ENCODE data around the gene ARID1A. TPM values are rescaled to one million over a fixed set of nuclear protein-coding genes. Genes with fewer than 3 reads are reported as not detected.

The ARID1A gene
- total and polyA plus RNA-seq, 2 of the 4 experiments (the other 2 are of a cell fraction): 14.0 to 40.7 TPM

DNA sequence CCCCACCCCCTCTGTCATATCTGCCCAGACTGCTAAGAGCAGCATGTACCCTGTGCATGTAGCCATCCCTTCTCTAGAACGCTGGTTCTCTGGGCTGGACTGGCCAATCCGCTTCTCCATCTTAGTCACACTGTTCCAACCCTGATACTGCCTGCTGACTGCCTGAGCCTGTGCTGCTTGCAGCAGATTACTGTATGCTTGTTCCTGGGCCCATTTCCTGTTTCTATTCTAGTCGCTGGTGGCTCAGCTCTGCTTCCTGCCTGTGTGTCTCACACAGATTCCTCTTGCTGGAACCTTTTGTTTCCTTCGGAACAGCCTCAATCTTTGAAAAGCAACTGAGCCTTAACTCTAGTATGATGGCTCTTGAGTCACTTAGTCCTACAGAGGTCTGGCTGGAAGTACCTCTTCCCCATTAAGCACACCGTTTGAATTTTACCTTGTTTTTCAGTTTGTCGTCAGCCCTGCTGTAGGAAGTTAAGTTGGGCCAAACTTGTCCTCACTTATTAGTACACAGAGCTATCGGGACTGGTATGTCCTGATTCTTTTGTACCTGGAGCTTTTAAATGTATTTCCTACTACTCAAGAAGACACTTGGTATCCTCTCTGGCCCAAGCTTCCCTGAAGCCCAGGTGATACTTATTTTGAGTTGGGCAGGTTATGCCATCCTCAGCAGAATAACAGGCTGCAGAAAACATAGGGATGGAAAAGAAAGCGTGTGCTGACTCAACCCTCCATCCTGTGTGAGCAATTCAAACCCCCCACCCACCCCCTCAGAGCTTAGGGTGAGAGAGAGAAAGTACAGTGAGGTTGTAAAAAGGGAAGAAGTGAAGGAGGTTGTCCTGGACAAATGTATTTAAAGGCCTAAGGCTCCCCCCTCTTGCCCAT lies 48.5 kb downstream of the ARID1A start:
- DNase-seq: peak; percentile 94
- peaks cover 27% of the 10 kb centered on the region for H4K20me1 ChIP-seq (ENCODE audit: insufficient read depth, low read length)
- H3K14ac ChIP-seq (replicated peaks; ENCODE audit: low read depth, low read length): peak overlapping the region; percentile 96
- peak; percentile 94 for ATAC-seq (ENCODE audit: low read depth)
- H3K56ac ChIP-seq (ENCODE audit: extremely low read depth, insufficient read depth, low read length): peak overlapping the region; percentile 72
- ChIA-PET CTCF (interaction anchor here (1.4 kb wide), 1 partner anchor 46 kb away, joined by 3 read pairs; no protein-coding TSS in a partner anchor), POLR2A (ENCODE audit: unreplicated experiment) (no interaction called here)
- peak overlapping the region; percentile 62; the same call in 1 of the 2 replicates for H3K18ac ChIP-seq (ENCODE audit: low read depth, low read length)
- peak overlapping the region; percentile 99 for H2BK5ac ChIP-seq (ENCODE audit: low read depth, low read length, poor library complexity, severe bottlenecking)
- H2AFZ ChIP-seq (replicated peaks; ENCODE audit: low read length, poor library complexity): peak overlapping the region; percentile 62
- no TSS peak for BruUV-seq (replicated peaks)
- H3K4ac ChIP-seq (ENCODE audit: low read depth, low read length): peak overlapping the region; percentile 93
- peak overlapping the region; percentile 88 for H4K91ac ChIP-seq (ENCODE audit: insufficient read depth, low read depth, low read length)
- peak overlapping the region; percentile 1; the same call in 1 of the 2 replicates for H3K9ac ChIP-seq (ENCODE audit: low read depth, low read length)
- H2BK15ac ChIP-seq (ENCODE audit: low read depth, low read length): peak overlapping the region; percentile 70; the same call in 1 of the 3 replicates
- H3K36me3 ChIP-seq (ENCODE audit: control insufficient read depth, insufficient read depth, low read length): peaks cover 28% of the 10 kb centered on the region
- H2AK9ac ChIP-seq (replicated peaks; ENCODE audit: low read depth, low read length, poor library complexity): peak overlapping the region; percentile 89
- no peak overlapping the region for H3K4me3 ChIP-seq (ENCODE audit: insufficient read depth, low read depth, low read length)
- intact Hi-C loops (cut with micrococcal nuclease): no loop called here
- peak overlapping the region; percentile 55; the same call in 1 of the 2 replicates for H3K4me2 ChIP-seq (ENCODE audit: low read depth, low read length)
- peak overlapping the region; percentile 91 for H3K23ac ChIP-seq (ENCODE audit: low read depth, low read length)
- peaks cover 12% of the 10 kb centered on the region for H3K4me1 ChIP-seq (ENCODE audit: control insufficient read depth, insufficient read depth, low read length)
- H3K9me1 ChIP-seq (ENCODE audit: insufficient read depth, low read length): peaks cover 14% of the 10 kb centered on the region
- H2AK5ac ChIP-seq (ENCODE audit: low read depth, low read length): peak overlapping the region; percentile 83; the same call in 1 of the 2 replicates
- peak overlapping the region; percentile 30 for H3K27ac ChIP-seq (ENCODE audit: insufficient read depth, low read length)
- no peaks in the 10 kb centered on the region for H3K9me3 ChIP-seq (ENCODE audit: control insufficient read depth, insufficient read depth, low read length)
- 0% methylated on average over 3 of the region's 8 CpGs; no CpG with 5 or more reads in 1 of the 2 experiments for WGBS, 2 experiments (ENCODE audit: extremely low coverage in 2 of 2, insufficient read length in 1 of 2)
- peak overlapping the region; percentile 88 for H2BK120ac ChIP-seq (ENCODE audit: low read depth, low read length)
- peak overlapping the region; percentile 17 to 90 for H4K8ac ChIP-seq (ENCODE audit: low read depth in 2 of 2, low read length in 2 of 2)
- H3K79me1 ChIP-seq (ENCODE audit: low read depth in 1 of 2, low read length in 2 of 2): peaks cover 53 to 90% of the 10 kb centered on the region in 2 experiments
- H3K27me3 ChIP-seq (ENCODE audit: control insufficient read depth, insufficient read depth, low read length): no peaks in the 10 kb centered on the region
- H4K5ac ChIP-seq (ENCODE audit: low read depth, low read length): peak overlapping the region; percentile 63; the same call in 1 of the 2 replicates
- in situ Hi-C loops (cut with MboI; ENCODE audit: low sequenced_read_pairs): no loop called here
- peak; percentile 73 for TF ChIP-seq MAFK (IDR thresholded peaks at IDR 0.05; ENCODE audit: low read depth, low read length)
- TF ChIP-seq RFX5 (IDR thresholded peaks at IDR 0.05; ENCODE audit: low read depth, low read length): no peak
- no peak for TF ChIP-seq MXI1 (IDR thresholded peaks at IDR 0.05; ENCODE audit: borderline replicate concordance, low read depth, low read length)
- TF ChIP-seq, protein P1, sequence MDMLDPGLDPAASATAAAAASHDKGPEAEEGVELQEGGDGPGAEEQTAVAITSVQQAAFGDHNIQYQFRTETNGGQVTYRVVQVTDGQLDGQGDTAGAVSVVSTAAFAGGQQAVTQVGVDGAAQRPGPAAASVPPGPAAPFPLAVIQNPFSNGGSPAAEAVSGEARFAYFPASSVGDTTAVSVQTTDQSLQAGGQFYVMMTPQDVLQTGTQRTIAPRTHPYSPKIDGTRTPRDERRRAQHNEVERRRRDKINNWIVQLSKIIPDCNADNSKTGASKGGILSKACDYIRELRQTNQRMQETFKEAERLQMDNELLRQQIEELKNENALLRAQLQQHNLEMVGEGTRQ (IDR thresholded peaks at IDR 0.05; ENCODE audit: low read depth, low read length): no peak
- TF ChIP-seq FOS (IDR thresholded peaks at IDR 0.05; ENCODE audit: low read depth, low read length): peak; percentile 39; the same call in 1 of the 2 replicates
- TF ChIP-seq SMC3 (IDR thresholded peaks at IDR 0.05; ENCODE audit: low read depth, low read length): peak; percentile 3; the same call in 1 of the 2 replicates
- TF ChIP-seq MAZ (IDR thresholded peaks at IDR 0.05; ENCODE audit: borderline replicate concordance, low read depth, low read length): 0 out of 2 replicates have a peak, but pooled peaks have one; percentile 14
- peak; percentile 20; the same call in 1 of the 2 replicates for TF ChIP-seq CEBPB (IDR thresholded peaks at IDR 0.05; ENCODE audit: low read depth, low read length)
- TF ChIP-seq RAD21 (IDR thresholded peaks at IDR 0.05; ENCODE audit: low read length): peak; percentile 28; the same call in 1 of the 2 replicates
- dilution Hi-C loops (cut with HindIII; ENCODE audit: low sequenced_read_pairs, unreplicated experiment): no loop called here
- H2BK20ac ChIP-seq (ENCODE audit: low read depth, low read length): peak overlapping the region; percentile 70
